Kidney (tissue), 14 donors: ENCODE measurements around the gene TTC24. TPM values are rescaled to one million over a fixed set of nuclear protein-coding genes. Genes with fewer than 3 reads are reported as not detected.

Source experiments
- DNase-seq, 5 donors: peaks; one replicate each; pipeline ENCODE4 v3.0.0-alpha.2; 2013 to 2020
- FAIRE-seq: peaks from 2 replicates; lab custom pipeline; 2012; peaks lifted over from hg19 to GRCh38; lab: Jason Lieb, UNC
- H3K27ac ChIP-seq, 2 donors: one replicate each; pipeline ENCODE4 v1.7.0; 2013; ENCODE audit warnings: low read depth in 2 of 2, low read length in 2 of 2, inconsistent platforms in 1 of 2
- H3K27me3 ChIP-seq: one replicate; pipeline ENCODE4 v1.7.1; 2013; ENCODE audit warnings: low read length, inconsistent platforms; ENCODE audit not compliant: control insufficient read depth, insufficient read depth
- H3K36me3 ChIP-seq, 3 donors: one replicate each; pipeline versions ENCODE4 v1.7.0 to v1.7.1; 2013; ENCODE audit warnings: low read length in 3 of 3, control low read depth in 1 of 3, inconsistent platforms in 1 of 3; ENCODE audit not compliant: insufficient read depth in 3 of 3, control insufficient read depth in 2 of 3
- H3K4me1 ChIP-seq, 3 donors: one replicate each; pipeline versions ENCODE4 v1.7.0 to v1.7.1; 2013; ENCODE audit warnings: low read length in 3 of 3, inconsistent platforms in 1 of 3, low read depth in 1 of 3; ENCODE audit not compliant: control insufficient read depth in 2 of 3, insufficient read depth in 2 of 3
- H3K4me3 ChIP-seq, 3 donors: one replicate each; pipeline versions ENCODE4 v1.7.0 to v1.8.1; 2013; ENCODE audit warnings: low read length in 3 of 3, control low read depth in 1 of 3, inconsistent platforms in 1 of 3
- H3K9ac ChIP-seq, 3 donors: one replicate each; pipeline versions ENCODE4 v1.7.0 to v1.7.1; 2013; ENCODE audit warnings: low read length in 3 of 3, control low read depth in 1 of 3, inconsistent platforms in 1 of 3
- H3K9me3 ChIP-seq, 3 donors: one replicate each; pipeline versions ENCODE4 v1.7.0 to v1.7.1; 2013; ENCODE audit warnings: low read length in 3 of 3, control low read depth in 1 of 3, inconsistent platforms in 1 of 3; ENCODE audit not compliant: control insufficient read depth in 2 of 3, insufficient read depth in 1 of 3
- CTCF ChIP-seq: IDR thresholded peaks from 3 replicates; pipeline ENCODE4 v1.5.1; 2012; ENCODE audit warnings: mild to moderate bottlenecking, moderate library complexity, borderline replicate concordance; ENCODE audit not compliant: insufficient read depth; ENCODE audit errors: extremely low read depth
- intact Hi-C: fragments of 100-400 bp; cut with DNase I; formaldehyde crosslinking; loops from one replicate; pipeline ENCODE4 v1.11.1; 2022
- polyA plus RNA-seq: library from polyadenylated mRNA; stranded (reverse); fragments of 350-450 nt; fragmentation: Illumina TruSeq; extraction: RNeasy Lipid Tissue Mini Kit (QIAGEN cat#74804); gene quantifications from one replicate; pipeline ENCODE4 v1.2.3, GENCODE V29; 2014; ENCODE audit warnings: low read depth, low replicate concordance; ENCODE audit not compliant: insufficient read depth
- total RNA-seq: library from RNA; stranded (reverse); fragmentation: NEBNext Ultra II Directional; extraction: Animal tissue kit (Norgen Biotek cat#: 25700); gene quantifications from one replicate; pipeline ENCODE4 v1.2.1, GENCODE V29; 2021
- donor health status: control.
- donor health status: control.
- donor health status: control.
- donor health status: control.
- donor health status: control.
- donor health status: DM: yes; HTN: yes; CAD: no.
- donor health status: Normal renal cell carcinoma (clear cell type).

The TTC24 gene
- total and polyA plus RNA-seq, 2 donors from 2014 or later, result 0.57 TPM; not detected in 1

DNA sequence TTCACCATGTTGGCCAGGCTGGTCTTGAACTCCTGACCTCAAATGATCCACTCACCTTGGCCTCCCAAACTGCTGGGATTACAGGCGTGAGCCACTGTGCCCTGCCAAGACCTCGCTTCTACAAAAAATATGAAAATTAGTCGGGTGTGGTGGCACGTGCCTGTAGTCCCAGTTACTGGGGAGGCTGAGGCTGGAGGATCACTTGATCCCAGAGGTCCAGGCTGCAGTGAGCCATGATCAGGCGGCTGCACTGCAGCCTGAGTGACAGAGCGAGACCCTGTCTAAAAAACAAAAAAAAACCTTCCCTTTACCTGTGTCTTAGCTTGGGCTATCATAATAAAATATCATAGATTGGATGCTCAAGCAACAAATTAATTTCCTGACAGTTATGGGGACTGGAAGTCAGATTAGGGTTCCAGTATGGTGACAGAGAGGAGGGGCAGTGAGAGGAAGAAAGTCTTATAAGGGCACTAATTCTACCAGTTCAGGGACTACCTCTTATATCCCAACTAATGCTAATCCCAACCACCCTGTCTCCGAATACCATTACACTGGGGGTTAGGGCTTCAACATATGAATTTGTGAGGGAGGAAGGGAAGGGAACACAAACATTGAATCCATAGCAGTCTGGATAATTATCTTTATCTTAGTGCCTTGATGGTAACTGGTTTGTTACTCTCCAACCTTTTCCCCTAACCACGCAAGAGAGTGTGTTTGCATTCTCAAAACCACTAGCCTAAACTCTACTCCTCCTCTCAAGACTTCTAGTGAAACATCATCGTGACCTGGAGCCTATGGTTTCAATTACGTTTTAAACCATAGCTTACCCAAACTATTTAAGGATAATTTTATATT lies 11.0 kb downstream of the TTC24 start:
- DNase-seq, result no peak
- Histone ChIP-seq H3K36me3 (peaks cover 2 to 10% (median 5%) of the 10 kb centered on the region in 3 donors), H3K9ac (peak overlapping the region in 1 of 3 donors; percentile 97), H3K4me3 (peak overlapping the region in 2 of 3 donors; percentile 83 to 97), H3K4me1 (peaks cover 0 to 11% (median 5%) of the 10 kb centered on the region in 3 donors), H3K9me3 (no peaks in the 10 kb centered on the region), H3K27ac (no peak overlapping the region), H3K27me3 (no peaks in the 10 kb centered on the region)
- TF ChIP-seq CTCF, result no peak
- FAIRE-seq, result no peak
- intact Hi-C loops, result no loop called here

GRCh38 chr1:156591181-156591431 lies 11.6 kb downstream of the TTC24 start:
- Histone ChIP-seq H3K4me3 (peak overlapping the region; percentile 83 to 97 (median 83)), H3K36me3 (peaks cover 2 to 10% (median 7%) of the 10 kb centered on the region in 3 donors), H3K27me3 (no peaks in the 10 kb centered on the region), H3K4me1 (peaks cover 0 to 11% (median 5%) of the 10 kb centered on the region in 3 donors), H3K9me3 (no peaks in the 10 kb centered on the region), H3K9ac (peak overlapping the region in 2 of 3 donors; percentile 70 to 97), H3K27ac (peak overlapping the region; percentile 64 to 90)
- no peak for FAIRE-seq
- intact Hi-C loops, result no loop called here
- no peak for TF ChIP-seq CTCF
- DNase-seq, result no peak

- H3K36me3 ChIP-seq, result peaks cover 2 to 12% (median 10%) of the 10 kb centered on the region in 3 donors
- peak within 1 kb of the TSS; percentile 83 to 97 (median 83) for H3K4me3 ChIP-seq
- intact Hi-C loops, result no loop called here
- no peaks in the 10 kb centered on the region for H3K27me3 ChIP-seq
- peak within 1 kb of the TSS; percentile 68 to 97 (median 70) for H3K9ac ChIP-seq
- H3K9me3 ChIP-seq, result no peaks in the 10 kb centered on the region
- H3K27ac ChIP-seq, result peak within 1 kb of the TSS; percentile 66 to 90
- peaks cover 0 to 11% (median 5%) of the 10 kb centered on the region in 3 donors for H3K4me1 ChIP-seq
- TF ChIP-seq CTCF, result no peak
- DNase-seq (peak; percentile 78 to 91 (median 84)), FAIRE-seq (no peak)
Measured at GRCh38 chr1:156591432-156592157, 12.1 kb downstream of the TTC24 start, which contains the start of gene NAXE. TSS of gene NAXE (plus strand) at chr1:156591776. CDS start at chr1:156591805, 29 bp downstream.
